Renal cortex interstitium (tissue), 15 donors: Measurements from ENCODE around the gene SFRP4. TPM values are rescaled to one million over a fixed set of nuclear protein-coding genes. Genes with fewer than 3 reads are reported as not detected.
"Not testable (repeated sequence)": the region's sequence is repeated elsewhere in the genome, so short reads cannot be mapped to it uniquely, and the experiment has no call there.

Source experiments
- DNase-seq, 11 donors: peaks; one replicate each; pipeline ENCODE4 v3.0.0-alpha.2; 2013; ENCODE audit warnings: low read depth in 9 of 11, low spot score in 4 of 11; ENCODE audit errors: extremely low read depth in 1 of 11
- long read RNA-seq, 16 experiments: transcript quantifications; one replicate each; lab custom pipeline, GENCODE V29; 2026
- polyA plus RNA-seq, 3 donors: library from polyadenylated mRNA; unstranded; fragments of 120-200 nt; gene quantifications; one replicate each; pipeline ENCODE4 v1.2.1, GENCODE V29; 2013; ENCODE audit not compliant: insufficient read length in 3 of 3

Gene SFRP4
- polyA plus RNA-seq: 1 to 10 TPM; 2.2 to 3.4 (median 2.9) TPM
- long read RNA-seq, donor 1, partial matches to known transcripts: 0 of 2 reads
- long read RNA-seq, donor 1, other reads (novel, unspliced or antisense): 0 of 2 reads
- long read RNA-seq, donor 2: 0 reads
- long read RNA-seq, donor 3: 0 reads
- long read RNA-seq, donor 4: 0 reads
- long read RNA-seq, donor 5: 0 reads
- long read RNA-seq, donor 6, partial matches to known transcripts: 0 of 1 reads
- long read RNA-seq, donor 6, other reads (novel, unspliced or antisense): 0 of 1 reads
- long read RNA-seq, donor 7, partial matches to known transcripts: 0 of 1 reads
- long read RNA-seq, donor 7, other reads (novel, unspliced or antisense): 0 of 1 reads
- long read RNA-seq, donor 8: 0 reads
- long read RNA-seq, donor 9: 0 reads
- long read RNA-seq, donor 10, partial matches to known transcripts: 0 of 1 reads
- long read RNA-seq, donor 10, other reads (novel, unspliced or antisense): 0 of 1 reads
- long read RNA-seq, donor 11: 0 reads
- long read RNA-seq, donor 12: 0 reads
- long read RNA-seq, donor 13: 0 reads
- long read RNA-seq, donor 14, partial matches to known transcripts: 0 of 2 reads
- long read RNA-seq, donor 14, other reads (novel, unspliced or antisense): 0 of 2 reads
- long read RNA-seq, donor 15, partial matches to known transcripts: 0 of 1 reads
- long read RNA-seq, donor 15, other reads (novel, unspliced or antisense): 0 of 1 reads
- long read RNA-seq, donor 16, partial matches to known transcripts: 0 of 2 reads
- long read RNA-seq, donor 16, other reads (novel, unspliced or antisense): 0 of 2 reads

GRCh38 chr7:37916673-37917660, at the start of gene SFRP4:
Gene SFRP4 (minus strand): TSS chr7:37916817. CDS start chr7:37916537, 280 bp downstream.
- DNase-seq: peak in 5 of 11 donors; percentile 49 to 77 (median 63)

DNA sequence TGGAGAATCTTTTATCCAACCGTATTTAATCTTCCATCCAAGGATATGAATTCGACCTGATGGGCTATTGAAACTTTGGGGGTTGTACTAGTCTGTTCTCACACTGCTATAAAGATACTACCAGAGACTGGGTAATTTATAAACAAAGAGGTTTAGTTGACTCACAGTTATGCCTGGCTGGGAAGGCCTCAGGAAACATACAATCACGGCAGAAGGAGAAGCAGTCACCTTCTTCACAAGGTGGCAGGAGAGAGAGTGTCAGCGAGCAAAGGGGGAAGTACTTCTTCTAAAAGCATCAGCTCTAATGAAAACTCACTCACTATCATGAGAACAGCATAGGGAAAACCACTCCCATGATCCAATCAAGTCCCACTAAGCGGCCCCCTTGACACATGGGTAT, 47.6 kb upstream of the SFRP4 start:
- no peak for DNase-seq

GRCh38 chr7:37961251-37961650, 44.6 kb upstream of the SFRP4 start:
- DNase-seq: no peak

DNA sequence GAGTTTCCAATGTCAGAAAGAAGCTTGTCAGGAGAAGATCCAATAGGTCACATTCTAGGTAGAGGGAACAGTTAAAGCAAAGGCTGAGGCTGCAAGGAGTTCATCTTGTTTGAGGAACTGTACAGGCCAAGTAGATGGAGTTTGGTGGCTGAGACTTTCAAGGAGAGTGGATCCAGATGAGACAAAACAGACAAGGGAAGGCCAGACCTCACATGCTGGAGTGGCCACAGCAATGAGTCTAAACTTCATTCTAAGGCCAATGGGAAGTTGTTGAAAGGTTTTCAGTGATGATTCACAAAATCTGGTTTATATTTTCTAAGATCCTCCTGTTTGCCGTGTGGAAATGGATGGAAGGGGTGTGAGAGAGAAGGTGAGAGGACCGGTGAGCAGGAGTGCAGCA, 43.9 kb upstream of the SFRP4 start:
- DNase-seq: no peak

DNA sequence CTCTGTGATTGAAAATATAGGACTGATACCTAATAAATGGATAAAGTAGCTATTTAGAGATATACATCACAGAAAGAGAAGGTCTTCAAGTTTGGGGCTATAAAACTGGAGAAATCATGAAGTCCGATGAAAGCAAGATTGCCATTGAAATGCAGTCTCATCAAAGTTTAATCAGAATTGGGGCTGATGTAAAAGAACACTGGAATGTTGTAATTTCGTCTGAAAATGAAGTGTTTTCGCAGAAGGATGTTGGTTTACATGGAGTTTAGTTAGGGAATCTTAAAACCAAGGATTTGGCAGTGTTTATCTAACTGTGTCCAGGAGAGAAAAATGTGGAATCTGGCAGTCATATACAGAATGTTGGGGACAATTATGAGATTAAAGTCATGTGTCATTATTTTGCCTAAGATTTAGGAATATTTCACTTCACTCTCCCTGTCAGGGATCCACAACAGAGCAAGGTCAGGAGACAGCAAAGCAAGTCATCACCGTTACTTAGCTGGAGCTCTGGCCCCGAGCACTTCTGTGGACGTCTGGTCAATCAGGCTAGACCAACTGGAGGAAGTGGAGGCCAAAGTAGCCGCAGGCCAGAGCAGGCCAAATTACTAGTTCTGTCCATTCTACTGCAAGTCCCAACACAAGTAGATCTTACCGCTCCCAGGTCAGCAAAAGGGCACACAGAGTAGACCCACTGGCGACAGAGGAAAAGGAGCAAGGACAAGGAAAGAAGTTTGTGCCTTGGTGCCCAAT, 40.8 kb upstream of the SFRP4 start:
- DNase-seq: no peak

DNA sequence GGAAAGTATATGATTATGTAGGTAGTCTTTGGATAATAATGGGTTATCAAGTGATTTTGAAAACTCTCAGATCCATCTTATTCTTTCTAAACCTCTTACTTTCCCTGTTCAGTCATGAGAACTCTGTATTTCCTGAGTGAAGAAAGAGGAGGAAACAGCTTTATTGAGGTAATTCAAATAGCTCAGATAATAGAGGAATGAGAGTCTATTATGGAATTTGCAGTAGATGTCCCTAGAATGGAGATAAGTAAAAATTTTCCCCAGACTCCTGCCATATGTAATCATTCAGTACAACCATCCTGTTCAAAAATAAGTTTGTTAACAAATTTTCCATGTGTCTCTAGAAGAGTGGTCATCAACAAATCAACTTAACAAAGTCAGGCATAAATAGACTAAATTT, 40.2 kb upstream of the SFRP4 start:
- DNase-seq: no peak

- DNase-seq: not testable (repeated sequence)
These were observed 37.6 kb upstream of the SFRP4 start for GRCh38 chr7:37954217-37954616.

GRCh38 chr7:37952240-37952639, 35.6 kb upstream of the SFRP4 start:
- no peak for DNase-seq

- peak in 2 of 11 donors; percentile 5 to 25 for DNase-seq
These were observed 31.3 kb upstream of the SFRP4 start for GRCh38 chr7:37947941-37948210.

GRCh38 chr7:37947138-37947940, 30.7 kb upstream of the SFRP4 start:
- no peak for DNase-seq

DNA sequence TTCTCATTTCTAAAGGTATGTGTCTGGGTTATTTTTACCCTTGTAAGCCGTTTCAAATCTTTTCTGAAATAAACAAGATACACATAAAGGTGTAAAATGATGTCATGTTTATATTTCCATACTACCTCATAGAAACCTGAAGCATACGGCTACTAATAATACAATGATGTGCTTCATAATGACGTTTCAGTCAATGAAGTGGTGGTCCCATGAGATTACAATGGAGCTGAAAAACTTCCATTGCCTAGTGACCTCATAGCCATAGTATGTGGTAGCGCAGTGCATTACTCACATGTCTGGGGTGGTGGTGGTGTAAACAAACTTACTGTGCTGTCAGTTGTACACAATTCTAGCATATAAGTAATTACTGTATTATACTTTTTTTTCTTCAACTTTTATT, 28.7 kb upstream of the SFRP4 start:
- DNase-seq: no peak

GRCh38 chr7:37944737-37945054, 28.1 kb upstream of the SFRP4 start:
- no peak for DNase-seq

DNA sequence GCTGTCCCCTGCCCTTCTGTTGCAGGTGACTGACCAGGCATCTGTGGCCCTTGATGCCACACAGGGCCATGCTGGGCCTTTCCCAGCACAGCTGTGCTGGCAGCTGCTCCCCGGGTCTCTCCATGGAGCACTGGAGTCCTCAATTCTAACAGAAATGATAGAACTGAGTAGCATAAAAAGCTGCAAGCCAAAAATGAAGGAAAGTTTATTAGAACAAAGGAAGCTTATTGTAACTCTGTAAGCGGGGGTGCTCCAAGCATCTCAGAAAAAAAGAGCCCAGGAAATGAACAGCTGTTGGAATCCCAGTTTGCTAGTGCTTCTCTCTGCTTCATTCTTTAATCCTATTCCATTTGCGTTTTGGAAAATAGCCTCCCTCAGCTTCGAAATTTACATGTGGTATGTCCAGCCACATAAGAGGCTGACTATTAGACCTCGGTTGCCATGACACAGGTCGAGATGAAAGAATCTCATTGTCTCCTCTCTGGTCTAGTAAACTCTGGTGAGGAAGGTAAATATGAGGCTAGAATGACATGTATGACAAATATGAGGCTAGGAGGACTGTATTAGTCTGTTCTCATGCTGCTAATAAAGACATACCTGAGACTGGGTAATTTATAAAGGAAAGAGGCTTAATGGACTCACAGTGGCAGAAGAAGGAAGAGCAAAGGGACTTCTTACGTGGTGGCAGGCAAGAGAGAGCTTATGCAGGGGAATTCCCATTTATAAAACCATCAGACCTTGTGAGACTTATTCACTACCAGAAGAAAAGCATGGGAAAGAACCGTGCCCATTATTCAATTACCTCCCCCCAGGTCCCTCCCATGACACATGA, 27.5 kb upstream of the SFRP4 start:
- DNase-seq: no peak

DNA sequence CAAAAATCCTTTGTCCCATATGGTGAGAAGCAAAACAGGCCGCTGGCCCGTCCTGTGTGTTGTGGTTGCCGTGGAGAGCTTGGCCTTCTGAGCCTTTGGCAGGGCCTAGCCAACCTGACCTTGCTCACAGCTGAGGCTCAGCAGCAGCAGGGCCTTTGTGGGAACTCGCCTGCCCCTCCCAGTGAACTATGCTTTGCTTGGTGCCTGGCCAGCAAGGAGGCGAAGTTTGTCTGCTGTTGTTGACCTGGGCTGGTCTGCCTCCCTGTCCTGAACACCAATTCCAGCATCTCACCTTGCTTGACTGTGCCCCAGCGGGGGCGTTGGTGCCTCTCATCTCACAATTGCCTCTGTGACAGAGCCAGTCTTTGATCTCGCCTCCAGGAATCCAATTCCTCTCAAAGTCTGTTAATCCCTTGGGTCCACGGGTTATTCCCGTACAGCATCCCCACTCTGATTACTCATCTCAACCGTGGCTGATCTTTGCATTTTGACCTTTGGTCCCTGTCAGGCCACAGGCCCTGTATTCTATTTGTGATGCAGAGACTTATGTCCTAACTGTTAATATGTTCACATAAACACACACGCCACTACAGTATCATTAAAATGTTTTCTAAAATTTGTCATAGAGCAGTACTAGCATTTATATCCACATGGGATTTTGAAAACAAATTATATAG, 26.5 kb upstream of the SFRP4 start:
- peak in 1 of 11 donors; percentile 11 for DNase-seq

- DNase-seq: no peak
These were observed 16.5 kb upstream of the SFRP4 start for GRCh38 chr7:37933018-37933566.

DNA sequence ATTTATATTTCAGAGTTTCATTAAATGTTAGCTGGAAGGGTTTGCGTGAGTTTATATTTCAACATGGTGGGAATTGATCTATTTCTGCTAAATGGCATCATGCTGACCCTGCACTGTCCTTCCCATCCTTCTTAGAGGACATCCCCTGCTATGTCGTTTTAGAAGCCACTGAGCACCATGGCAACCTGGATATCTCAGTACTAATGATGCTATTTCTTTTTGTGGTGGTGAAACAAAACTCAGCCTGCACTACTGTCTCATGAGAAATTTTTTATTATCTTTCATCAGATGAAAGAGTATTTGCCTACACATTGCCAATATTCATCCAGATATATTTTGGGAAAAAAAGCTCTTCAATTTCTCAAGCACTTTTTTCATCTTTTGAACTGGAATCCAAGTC, 15.9 kb upstream of the SFRP4 start:
- DNase-seq: no peak
